PC-3 (cell line): ENCODE results near the gene ZNF350.

Experiments used
- EZH2phosphoT487 ChIP-seq: fragments of 300-600 bp; sonication (generic); IDR thresholded peaks from 2 replicates; pipeline ENCODE4 v1.6.1; 2018; ENCODE audit warnings: mild to moderate bottlenecking, antibody characterized with exemption, low read length, borderline replicate concordance
- TF ChIP-seq, protein P1 (sequence below): fragments of 300-600 bp; sonication (generic); conservative IDR thresholded peaks from 2 replicates; pipeline ENCODE4 v1.5.1; 2017; ENCODE audit warnings: antibody characterized with exemption, low read depth, mild to moderate bottlenecking, low read length

DNA sequence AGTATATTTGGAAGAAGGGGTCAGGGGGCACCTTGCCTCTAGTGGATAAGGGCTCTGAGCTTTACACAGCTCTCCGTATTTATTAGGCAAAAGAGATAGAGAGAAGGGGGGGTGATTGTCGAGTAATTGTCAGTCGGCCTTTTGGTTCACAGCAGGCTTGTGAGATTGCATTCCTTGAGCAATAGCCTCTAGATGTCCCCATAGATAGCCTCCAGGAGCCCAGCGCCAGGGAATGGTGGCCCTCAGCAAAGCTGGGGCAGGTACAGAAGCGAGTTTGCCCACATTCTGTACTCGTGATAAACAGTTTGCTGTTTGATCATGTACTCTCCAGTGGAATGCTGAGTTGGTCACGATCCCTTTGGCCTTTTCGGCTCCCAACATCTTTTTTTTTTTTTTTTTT, 54.7 kb downstream of the ZNF350 start:
- TF ChIP-seq, protein P1, sequence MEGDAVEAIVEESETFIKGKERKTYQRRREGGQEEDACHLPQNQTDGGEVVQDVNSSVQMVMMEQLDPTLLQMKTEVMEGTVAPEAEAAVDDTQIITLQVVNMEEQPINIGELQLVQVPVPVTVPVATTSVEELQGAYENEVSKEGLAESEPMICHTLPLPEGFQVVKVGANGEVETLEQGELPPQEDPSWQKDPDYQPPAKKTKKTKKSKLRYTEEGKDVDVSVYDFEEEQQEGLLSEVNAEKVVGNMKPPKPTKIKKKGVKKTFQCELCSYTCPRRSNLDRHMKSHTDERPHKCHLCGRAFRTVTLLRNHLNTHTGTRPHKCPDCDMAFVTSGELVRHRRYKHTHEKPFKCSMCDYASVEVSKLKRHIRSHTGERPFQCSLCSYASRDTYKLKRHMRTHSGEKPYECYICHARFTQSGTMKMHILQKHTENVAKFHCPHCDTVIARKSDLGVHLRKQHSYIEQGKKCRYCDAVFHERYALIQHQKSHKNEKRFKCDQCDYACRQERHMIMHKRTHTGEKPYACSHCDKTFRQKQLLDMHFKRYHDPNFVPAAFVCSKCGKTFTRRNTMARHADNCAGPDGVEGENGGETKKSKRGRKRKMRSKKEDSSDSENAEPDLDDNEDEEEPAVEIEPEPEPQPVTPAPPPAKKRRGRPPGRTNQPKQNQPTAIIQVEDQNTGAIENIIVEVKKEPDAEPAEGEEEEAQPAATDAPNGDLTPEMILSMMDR, result no peak
- no peak for TF ChIP-seq EZH2phosphoT487
